OCI-LY1 (cell line): ENCODE measurements around the gene LPAR1.

Source experiments
- H2AFZ ChIP-seq: fragments of 200-600 bp; sonication (generic), shearing (Covaris generic); 2 replicates; pipeline ENCODE4 v1.6.0; 2014; ENCODE audit warnings: antibody characterized with exemption, mild to moderate bottlenecking, low read length
- H3F3A ChIP-seq: fragments of 200-600 bp; sonication (generic), shearing (Covaris generic); 2 replicates; pipeline ENCODE4 v1.6.0; 2014; ENCODE audit warnings: mild to moderate bottlenecking, antibody characterized with exemption, low read length, moderate library complexity; ENCODE audit not compliant: insufficient read depth
- H3K27ac ChIP-seq: fragments of 200-600 bp; sonication (generic); 2 replicates; pipeline ENCODE4 v1.5.1; 2014; ENCODE audit warnings: low read length, mixed run types, mild to moderate bottlenecking, low read depth; ENCODE audit not compliant: poor library complexity, severe bottlenecking
- H3K27me3 ChIP-seq: fragments of 200-600 bp; sonication (generic); 2 replicates; pipeline ENCODE4 v1.6.0; 2014; ENCODE audit warnings: antibody characterized with exemption, mild to moderate bottlenecking, low read length, moderate library complexity; ENCODE audit not compliant: insufficient read depth
- H3K36me3 ChIP-seq: fragments of 200-600 bp; sonication (generic); 2 replicates; pipeline ENCODE4 v1.6.1; 2014; ENCODE audit warnings: mild to moderate bottlenecking, antibody characterized with exemption, low read length, moderate library complexity, mixed read lengths; ENCODE audit not compliant: insufficient read depth
- H3K4me1 ChIP-seq: fragments of 200-600 bp; sonication (generic); 2 replicates; pipeline ENCODE4 v1.5.1; 2014; ENCODE audit warnings: mild to moderate bottlenecking, low read length, moderate library complexity; ENCODE audit not compliant: insufficient read depth, severe bottlenecking
- H3K4me2 ChIP-seq: fragments of 200-600 bp; sonication (generic), shearing (Covaris generic); 2 replicates; pipeline ENCODE4 v1.6.1; 2014; ENCODE audit warnings: low read length
- H3K4me3 ChIP-seq: fragments of 200-600 bp; sonication (generic); 2 replicates; pipeline ENCODE4 v1.5.1; 2014; ENCODE audit warnings: low read length, low read depth, mild to moderate bottlenecking, mixed read lengths; ENCODE audit not compliant: poor library complexity, severe bottlenecking
- H3K79me2 ChIP-seq: fragments of 200-600 bp; shearing (Covaris generic); 2 replicates; pipeline ENCODE4 v1.6.1; 2016; ENCODE audit warnings: mixed run types, low read length, mixed read lengths; ENCODE audit not compliant: insufficient read depth
- H3K9ac ChIP-seq: fragments of 200-600 bp; sonication (generic), shearing (Covaris generic); 2 replicates; pipeline ENCODE4 v1.6.1; 2014; ENCODE audit warnings: mild to moderate bottlenecking, low read length, mixed read lengths
- H3K9me2 ChIP-seq: fragments of 200-600 bp; sonication (generic), shearing (Covaris generic); 2 replicates; pipeline ENCODE4 v1.6.1; 2014; ENCODE audit warnings: low read depth, mild to moderate bottlenecking, low read length, mixed read lengths
- H3K9me3 ChIP-seq: fragments of 200-600 bp; shearing (Covaris generic); 2 replicates; pipeline ENCODE4 v1.6.1; 2014; ENCODE audit warnings: low read length, mixed read lengths
- H4K20me1 ChIP-seq: fragments of 200-600 bp; sonication (generic), shearing (Covaris generic); 2 replicates; pipeline ENCODE4 v1.6.0; 2016; ENCODE audit warnings: mild to moderate bottlenecking, low read length; ENCODE audit not compliant: insufficient read depth
- CTCF ChIP-seq: fragments of 200-600 bp; sonication (generic), shearing (Covaris generic); IDR thresholded peaks from 2 replicates; pipeline ENCODE4 v1.5.1; 2017; ENCODE audit warnings: mild to moderate bottlenecking, antibody characterized with exemption, low read length, moderate library complexity, mixed read lengths
- EZH2 ChIP-seq: fragments of 200-600 bp; sonication (generic), shearing (Covaris generic); IDR thresholded peaks from 2 replicates; pipeline ENCODE4 v1.8.0; 2017; ENCODE audit warnings: borderline replicate concordance, mixed run types, mild to moderate bottlenecking, antibody characterized with exemption, low read length, moderate library complexity, mixed read lengths

Gene LPAR1

GRCh38 chr9:111076042-111076441 is 37.8 kb upstream of the LPAR1 start:
- H3K79me2 ChIP-seq = no peaks in the 10 kb centered on the region
- no peak overlapping the region for H3K4me2 ChIP-seq
- no peaks in the 10 kb centered on the region for H3K36me3 ChIP-seq
- TF ChIP-seq EZH2 = no peak
- no peak for TF ChIP-seq CTCF
- H3F3A ChIP-seq = no peaks in the 10 kb centered on the region
- H3K9ac ChIP-seq = no peak overlapping the region
- no peaks in the 10 kb centered on the region for H3K9me2 ChIP-seq
- H3K27ac ChIP-seq = no peak overlapping the region
- no peaks in the 10 kb centered on the region for H3K9me3 ChIP-seq
- H3K4me1 ChIP-seq = no peaks in the 10 kb centered on the region
- H3K4me3 ChIP-seq = no peak overlapping the region
- no peaks in the 10 kb centered on the region; the same call in 1 of the 2 replicates for H3K27me3 ChIP-seq
- H4K20me1 ChIP-seq = no peaks in the 10 kb centered on the region
- no peak overlapping the region for H2AFZ ChIP-seq

GRCh38 chr9:111074395-111074794 is 36.1 kb upstream of the LPAR1 start:
- Histone ChIP-seq H3K27me3 (no peaks in the 10 kb centered on the region; the same call in 1 of the 2 replicates), H3K79me2 (no peaks in the 10 kb centered on the region), H3K36me3 (no peaks in the 10 kb centered on the region), H3K4me3 (no peak overlapping the region), H3K4me2 (no peak overlapping the region), H3K9me3 (no peaks in the 10 kb centered on the region), H3K27ac (no peak overlapping the region), H3F3A (no peaks in the 10 kb centered on the region), H3K4me1 (no peaks in the 10 kb centered on the region), H2AFZ (no peak overlapping the region), H3K9me2 (no peaks in the 10 kb centered on the region), H3K9ac (no peak overlapping the region), H4K20me1 (no peaks in the 10 kb centered on the region)
- TF ChIP-seq EZH2 (no peak), CTCF (no peak)

GRCh38 chr9:111069183-111069582 is 30.9 kb upstream of the LPAR1 start:
- H2AFZ ChIP-seq = no peak overlapping the region
- TF ChIP-seq EZH2 (no peak), CTCF (no peak)
- no peaks in the 10 kb centered on the region for H3K36me3 ChIP-seq
- H3K4me1 ChIP-seq = no peaks in the 10 kb centered on the region
- no peak overlapping the region for H3K9ac ChIP-seq
- H3K27ac ChIP-seq = no peak overlapping the region
- H3K9me3 ChIP-seq = no peaks in the 10 kb centered on the region
- H3K4me2 ChIP-seq = no peak overlapping the region
- H3F3A ChIP-seq = no peaks in the 10 kb centered on the region
- H4K20me1 ChIP-seq = no peaks in the 10 kb centered on the region
- no peaks in the 10 kb centered on the region for H3K9me2 ChIP-seq
- H3K79me2 ChIP-seq = no peaks in the 10 kb centered on the region
- H3K4me3 ChIP-seq = no peak overlapping the region
- no peaks in the 10 kb centered on the region for H3K27me3 ChIP-seq
